Panc1 (cell line): Measurements from ENCODE around the gene PIK3R5.

Experiments
- CTCF ChIP-seq: fragments of 450-650 bp; IDR thresholded peaks from 2 replicates; pipeline ENCODE4 v1.5.1; 2017; ENCODE audit warnings: mild to moderate bottlenecking
- POLR2AphosphoS5 ChIP-seq: IDR thresholded peaks from 2 replicates; pipeline ENCODE4 v1.6.1; 2012; ENCODE audit warnings: mild to moderate bottlenecking, low read depth, low read length, moderate library complexity

- no peak for TF ChIP-seq CTCF
- TF ChIP-seq POLR2AphosphoS5 = no peak
Measured at GRCh38 chr17:8952191-8952590, 13.3 kb downstream of the PIK3R5 start.
